ENCODE data around the gene NR2C2. TPM values are rescaled to one million over a fixed set of nuclear protein-coding genes. Genes with fewer than 3 reads are reported as not detected.

Gene NR2C2
- total RNA-seq (2011; cell fraction: chromatin; rRNA removed; ENCODE audit: low replicate concordance), result 116 and 153 TPM in 2 replicates
- 54.9 and 60.4 TPM in 2 replicates for total RNA-seq (2011; cell fraction: nucleolus; rRNA removed)
- 99.1 and 148 TPM in 2 replicates for total RNA-seq (2011; cell fraction: nucleoplasm; rRNA removed)
- total RNA-seq (2014; rRNA removed) (10.8 and 17.3 TPM in 2 replicates), total RNA-seq (2014; rRNA removed; fragmentation: Illumina TruSeq; extraction: Trizol) (17.7 and 18.7 TPM in 2 replicates), total RNA-seq (2015; rRNA removed; fragmentation: Illumina TruSeq; extraction: Trizol) (14.6 and 15.8 TPM in 2 replicates), total RNA-seq (2021) (32.9 and 33.0 TPM in 2 replicates), polyA plus RNA-seq (2011; rRNA removed) (17.3 and 21.8 TPM in 2 replicates), polyA plus RNA-seq (2014; fragmentation: Illumina TruSeq; extraction: Trizol) (20.4 and 22.3 TPM in 2 replicates), polyA plus RNA-seq (2014; fragmentation: Nextera tagmentation; extraction: Ambion mirVana) (1 to 10 TPM; 6.1 to 6.4 TPM), polyA plus RNA-seq (2014; rRNA removed) (13.9 and 18.0 TPM in 2 replicates), polyA minus RNA-seq (2011; rRNA and poly(A)+ RNA removed) (24.6 and 33.6 TPM in 2 replicates), Bru-seq, nascent RNA (percentile 76 among the genes with signal in this experiment), BruChase-seq, experiment 1, labeled RNA remaining after a 2-hour chase (percentile 85 among the genes with signal in this experiment), BruChase-seq, experiment 2, labeled RNA remaining after a 6-hour chase (percentile 84 among the genes with signal in this experiment)
- 7.9 and 12.6 TPM in 2 replicates for polyA plus RNA-seq (2011; cell fraction: cytosol; rRNA removed)
- 117 and 123 TPM in 2 replicates for polyA plus RNA-seq (2011; cell fraction: nucleus; rRNA removed)
- 21.1 and 35.7 TPM in 2 replicates for polyA plus RNA-seq (2012)
- 17.3 and 23.8 TPM in 2 replicates for polyA minus RNA-seq (2011; cell fraction: cytosol; rRNA and poly(A)+ RNA removed)
- polyA minus RNA-seq (2011; cell fraction: nucleus; rRNA and poly(A)+ RNA removed), result 50.1 and 65.4 TPM in 2 replicates
- long read RNA-seq, experiment 1, transcript NR2C2-206 (14 exons, 2,494 nt), result major isoform, 6 of 52 reads
- long read RNA-seq, experiment 1, partial matches to known transcripts, result 13 of 52 reads
- long read RNA-seq, experiment 1, other reads (novel, unspliced or antisense), result 33 of 52 reads
- long read RNA-seq, experiment 2, partial matches to known transcripts, result 2 of 13 reads
- long read RNA-seq, experiment 2, other reads (novel, unspliced or antisense), result 10 of 13 reads
- long read RNA-seq, experiment 3, partial matches to known transcripts, result 1 of 2 reads
- long read RNA-seq, experiment 3, other reads (novel, unspliced or antisense), result 1 of 2 reads

DNA sequence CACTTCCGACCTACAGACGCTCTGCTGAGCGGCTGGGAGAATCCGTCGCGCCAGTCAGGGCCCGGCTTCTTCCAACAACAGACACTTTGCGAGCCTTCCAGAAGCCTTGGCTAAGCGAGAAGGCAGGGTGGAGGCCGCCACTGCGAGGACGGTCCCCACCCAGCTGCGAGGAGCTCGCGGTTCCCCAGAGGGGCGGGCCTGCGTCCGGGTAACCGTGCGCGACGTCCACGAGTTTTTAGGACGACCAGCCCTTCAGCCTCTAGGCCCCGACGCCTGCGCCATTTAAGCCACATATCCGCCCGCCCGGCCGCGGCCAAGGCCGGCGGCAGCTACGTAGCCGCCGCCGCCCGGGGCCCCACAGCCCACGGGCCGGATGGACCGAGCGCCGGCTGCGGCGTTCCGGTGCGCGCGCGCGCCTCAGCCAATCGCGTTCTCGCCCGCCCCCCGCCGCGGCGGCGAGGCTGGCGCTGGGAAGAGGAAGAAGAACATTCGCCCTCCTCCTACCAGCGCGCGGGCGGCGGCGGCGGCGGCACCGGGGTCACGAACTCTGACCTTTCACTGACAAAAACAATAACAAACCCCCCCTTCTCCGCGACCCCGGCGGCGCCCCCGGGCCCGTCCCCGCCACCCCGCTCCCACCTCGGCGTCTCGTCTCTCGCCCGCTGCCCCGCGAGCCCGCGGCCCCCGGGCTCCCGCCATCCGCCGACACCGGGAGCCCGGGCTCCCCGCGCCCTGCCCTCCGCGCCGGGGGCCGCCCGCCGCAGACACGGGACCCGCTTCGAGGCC is at the start of gene NR2C2:
Gene NR2C2 (plus strand): TSS at position 484 of the 786 bp plus-strand sequence. CDS start 56,332 bp downstream, outside the sequence.
- H2AFZ ChIP-seq (ENCODE audit: low read depth, low read length), result peak within 1 kb of the TSS; percentile 99
- peak within 1 kb of the TSS; percentile 99 for H3K27ac ChIP-seq (ENCODE audit: extremely low read depth, low read depth, low read length)
- BruUV-seq (replicated peaks), result no TSS peak
- peak within 1 kb of the TSS; percentile 86 for H3K4me2 ChIP-seq (ENCODE audit: insufficient read depth, low read length)
- no peaks in the 10 kb centered on the region for H3K27me3 ChIP-seq (ENCODE audit: control insufficient read depth in 2 of 2, insufficient read depth in 2 of 2, low read length in 2 of 2)
- in situ Hi-C loops (cut with MboI), result no loop called here
- intact Hi-C loops (cut with micrococcal nuclease), result no loop called here
- ATAC-seq (peak; percentile 75), DNase-seq (ENCODE audit: extremely low read depth in 1 of 4, low spot score in 3 of 4) (peak; percentile 93 to 96 (median 94)), FAIRE-seq (no peak)
- POLR2A ChIA-PET, result interaction anchor here (0.6 to 1.7 kb wide), 10 partner anchors 10 to 541 kb away, joined by 3 to 12 read pairs (median 4); partner anchors contain the start of gene RBSN
- CTCF ChIA-PET (ENCODE audit: low intra/inter-chr PET ratio), result interaction anchor here (0.6 kb wide), 1 partner anchor 1108 kb away, joined by 3 read pairs; no protein-coding TSS in a partner anchor
- peaks cover 74% of the 10 kb centered on the region for H3K79me2 ChIP-seq (ENCODE audit: control insufficient read depth, insufficient read depth, low read length)
- WGBS (ENCODE audit: insufficient coverage, low coverage, missing lambda C conversion rate), result under 1% methylated on average over 64 of the region's 108 CpGs
- H3K36me3 ChIP-seq (ENCODE audit: control insufficient read depth, insufficient read depth, low read length), result peaks cover 51% of the 10 kb centered on the region
- H4K20me1 ChIP-seq (replicated peaks; ENCODE audit: control insufficient read depth, insufficient read depth, low read length), result no peaks in the 10 kb centered on the region; the same call in 1 of the 2 replicates
- H3K9ac ChIP-seq (ENCODE audit: insufficient read depth in 1 of 2, low read depth in 2 of 2, low read length in 2 of 2), result peak within 1 kb of the TSS; percentile 96 to 99
- H3K9me3 ChIP-seq (replicated peaks; ENCODE audit: control insufficient read depth, insufficient read depth, low read depth, low read length), result no peaks in the 10 kb centered on the region
- peak within 1 kb of the TSS; percentile 85 for H3K4me3 ChIP-seq
- no peaks in the 10 kb centered on the region for H3K9me1 ChIP-seq (ENCODE audit: control insufficient read depth, insufficient read depth, low read length)
- peaks cover 5 to 31% of the 10 kb centered on the region in 2 experiments for H3K4me1 ChIP-seq (replicated peaks in 1 of 2; ENCODE audit: control insufficient read depth in 2 of 2, insufficient read depth in 2 of 2, low read length in 2 of 2)
- TF ChIP-seq FOSL1 (tag; conservative IDR thresholded peaks at IDR 0.05) (peak; percentile 70), NFXL1 (CRISPR knock-in tag; IDR thresholded peaks at IDR 0.05) (no peak), NCOA2 (IDR thresholded peaks at IDR 0.05; ENCODE audit: partially characterized antibody in 2 of 2) (no peak), RBM25 (IDR thresholded peaks at IDR 0.05; ENCODE audit: low read depth, low read length, severe bottlenecking) (peak; percentile 81), SAP30 (IDR thresholded peaks at IDR 0.05; ENCODE audit: borderline replicate concordance, insufficient read depth, low read depth, low read length, poor library complexity, severe bottlenecking) (peak; percentile 77), TAF1 (IDR thresholded peaks at IDR 0.05; ENCODE audit: control insufficient read depth, extremely low read depth, insufficient read depth, low read length, severe bottlenecking) (peak; percentile 47), NR1H2 (CRISPR knock-in tag; IDR thresholded peaks at IDR 0.05) (no peak), POLR2AphosphoS2 (IDR thresholded peaks at IDR 0.05; ENCODE audit: low read length) (0 out of 2 replicates have a peak, but pooled peaks have one; percentile 43), PHB (CRISPR knock-in tag; IDR thresholded peaks at IDR 0.05) (peak; percentile 24; the same call in 1 of the 2 replicates), GTF2F1 (IDR thresholded peaks at IDR 0.05; ENCODE audit: low read depth, low read length) (0 out of 2 replicates have a peak, but pooled peaks have one; percentile 46)
- TF ChIP-seq, protein P1, sequence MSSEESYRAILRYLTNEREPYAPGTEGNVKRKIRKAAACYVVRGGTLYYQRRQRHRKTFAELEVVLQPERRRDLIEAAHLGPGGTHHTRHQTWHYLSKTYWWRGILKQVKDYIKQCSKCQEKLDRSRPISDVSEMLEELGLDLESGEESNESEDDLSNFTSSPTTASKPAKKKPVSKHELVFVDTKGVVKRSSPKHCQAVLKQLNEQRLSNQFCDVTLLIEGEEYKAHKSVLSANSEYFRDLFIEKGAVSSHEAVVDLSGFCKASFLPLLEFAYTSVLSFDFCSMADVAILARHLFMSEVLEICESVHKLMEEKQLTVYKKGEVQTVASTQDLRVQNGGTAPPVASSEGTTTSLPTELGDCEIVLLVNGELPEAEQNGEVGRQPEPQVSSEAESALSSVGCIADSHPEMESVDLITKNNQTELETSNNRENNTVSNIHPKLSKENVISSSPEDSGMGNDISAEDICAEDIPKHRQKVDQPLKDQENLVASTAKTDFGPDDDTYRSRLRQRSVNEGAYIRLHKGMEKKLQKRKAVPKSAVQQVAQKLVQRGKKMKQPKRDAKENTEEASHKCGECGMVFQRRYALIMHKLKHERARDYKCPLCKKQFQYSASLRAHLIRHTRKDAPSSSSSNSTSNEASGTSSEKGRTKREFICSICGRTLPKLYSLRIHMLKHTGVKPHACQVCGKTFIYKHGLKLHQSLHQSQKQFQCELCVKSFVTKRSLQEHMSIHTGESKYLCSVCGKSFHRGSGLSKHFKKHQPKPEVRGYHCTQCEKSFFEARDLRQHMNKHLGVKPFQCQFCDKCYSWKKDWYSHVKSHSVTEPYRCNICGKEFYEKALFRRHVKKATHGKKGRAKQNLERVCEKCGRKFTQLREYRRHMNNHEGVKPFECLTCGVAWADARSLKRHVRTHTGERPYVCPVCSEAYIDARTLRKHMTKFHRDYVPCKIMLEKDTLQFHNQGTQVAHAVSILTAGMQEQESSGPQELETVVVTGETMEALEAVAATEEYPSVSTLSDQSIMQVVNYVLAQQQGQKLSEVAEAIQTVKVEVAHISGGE (CRISPR knock-in tag; IDR thresholded peaks at IDR 0.05), result peak in 1 of 3 experiments; percentile 90; a peak in 2 of 6 replicates
